HG02973 (cell line): Measurements from ENCODE around the gene CDR2.
"Not testable (repeated sequence)": the region's sequence is repeated elsewhere in the genome, so short reads cannot be mapped to it uniquely, and the experiment has no call there.

Experiments
- ATAC-seq: cut with Tn5 transposase; IDR thresholded peaks from one replicate; pipeline ENCODE4 v1.9.1; 2021; ENCODE audit warnings: moderate library complexity; ENCODE audit not compliant: unreplicated experiment

The CDR2 gene

GRCh38 chr16:22311520-22311919, 62.9 kb downstream of the CDR2 start:
- ATAC-seq = no peak

GRCh38 chr16:22308824-22309520, 65.4 kb downstream of the CDR2 start:
- no peak for ATAC-seq

- ATAC-seq = no peak
Measured at GRCh38 chr16:22307838-22308237, 66.6 kb downstream of the CDR2 start.

- no peak for ATAC-seq
Measured at GRCh38 chr16:22306788-22307187, 67.6 kb downstream of the CDR2 start.

GRCh38 chr16:22304411-22304810, 70.0 kb downstream of the CDR2 start:
- no peak for ATAC-seq

- no peak for ATAC-seq
Measured at GRCh38 chr16:22302776-22303363, 71.5 kb downstream of the CDR2 start.

GRCh38 chr16:22301423-22301822, 73.0 kb downstream of the CDR2 start:
- ATAC-seq = not testable (repeated sequence)

- no peak for ATAC-seq
Measured at GRCh38 chr16:22300427-22301071, 73.9 kb downstream of the CDR2 start.

GRCh38 chr16:22299036-22299435, 75.4 kb downstream of the CDR2 start:
- ATAC-seq = no peak

GRCh38 chr16:22297871-22298733, 76.3 kb downstream of the CDR2 start:
- ATAC-seq = peak; percentile 31

GRCh38 chr16:22297114-22297870, 77.1 kb downstream of the CDR2 start, which contains the start of gene POLR3E:
POLR3E (plus strand) TSS chr16:22297409; CDS start chr16:22302969, 5,560 bp downstream.
- ATAC-seq = peak; percentile 78

- no peak for ATAC-seq
Measured at GRCh38 chr16:22296225-22297113, 78.0 kb downstream of the CDR2 start.
